GM18511 (cell line): ENCODE measurements around the gene TSPEAR.
"Not testable (repeated sequence)": the region's sequence is repeated elsewhere in the genome, so short reads cannot be mapped to it uniquely, and the experiment has no call there.

Experiments used
- ATAC-seq: cut with Tn5 transposase; IDR thresholded peaks from one replicate; pipeline ENCODE4 v1.9.1; 2021; ENCODE audit warnings: mild to moderate bottlenecking, moderate library complexity; ENCODE audit not compliant: unreplicated experiment

Gene TSPEAR

DNA sequence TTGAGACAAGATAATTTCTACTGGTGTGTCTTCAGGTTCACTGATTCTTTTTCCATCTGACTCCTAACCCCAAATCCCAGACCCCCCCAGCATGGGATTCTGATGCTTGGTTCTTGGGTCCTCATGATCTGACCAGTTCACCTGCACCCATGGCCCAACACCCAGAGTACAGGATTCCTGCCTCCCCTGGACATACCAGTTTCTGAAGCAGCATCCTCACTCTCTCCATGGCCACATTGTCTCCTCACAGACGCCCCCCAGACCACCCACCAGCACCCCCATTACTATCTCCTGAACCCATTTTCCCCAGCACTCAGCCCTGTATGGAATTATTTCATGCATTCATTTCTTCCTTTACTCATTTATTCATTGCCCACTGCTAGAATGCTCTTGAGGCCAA, 54.5 kb downstream of the TSPEAR start:
- ATAC-seq: no peak

DNA sequence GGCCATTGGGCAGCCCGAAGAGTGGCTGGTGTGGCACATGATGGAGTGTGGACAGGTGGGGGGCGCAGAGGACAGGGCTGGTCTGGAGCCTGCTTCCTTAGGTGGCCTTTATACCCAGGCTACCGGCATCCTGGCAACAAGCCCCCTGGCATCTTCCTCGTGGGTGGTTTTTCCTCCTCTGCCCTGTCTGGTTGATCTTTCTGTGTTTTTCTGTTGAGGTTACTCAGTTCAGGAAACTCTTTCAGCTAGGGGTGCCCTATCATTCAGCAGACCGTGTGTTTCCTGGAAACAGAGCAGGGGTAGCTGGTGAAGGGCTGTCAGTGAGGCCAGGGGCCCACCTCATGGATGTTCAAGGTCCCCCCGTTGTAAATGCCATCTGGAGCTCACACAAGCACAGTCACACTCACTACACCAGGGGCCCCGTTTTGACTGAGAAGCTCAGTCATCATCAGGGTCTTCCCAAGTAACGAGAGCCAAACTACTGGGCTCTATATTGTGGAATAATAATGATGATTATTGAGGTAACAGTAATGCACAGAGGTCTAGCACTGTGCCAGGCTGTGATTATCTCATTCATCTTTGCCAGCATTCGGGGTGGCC, 56.7 kb downstream of the TSPEAR start, which contains the start of gene KRTAP12-4:
Gene KRTAP12-4 (minus strand): TSS at position 84 of the 600 bp plus-strand sequence. CDS start 45 bp downstream, at position 39.
- no peak for ATAC-seq

DNA sequence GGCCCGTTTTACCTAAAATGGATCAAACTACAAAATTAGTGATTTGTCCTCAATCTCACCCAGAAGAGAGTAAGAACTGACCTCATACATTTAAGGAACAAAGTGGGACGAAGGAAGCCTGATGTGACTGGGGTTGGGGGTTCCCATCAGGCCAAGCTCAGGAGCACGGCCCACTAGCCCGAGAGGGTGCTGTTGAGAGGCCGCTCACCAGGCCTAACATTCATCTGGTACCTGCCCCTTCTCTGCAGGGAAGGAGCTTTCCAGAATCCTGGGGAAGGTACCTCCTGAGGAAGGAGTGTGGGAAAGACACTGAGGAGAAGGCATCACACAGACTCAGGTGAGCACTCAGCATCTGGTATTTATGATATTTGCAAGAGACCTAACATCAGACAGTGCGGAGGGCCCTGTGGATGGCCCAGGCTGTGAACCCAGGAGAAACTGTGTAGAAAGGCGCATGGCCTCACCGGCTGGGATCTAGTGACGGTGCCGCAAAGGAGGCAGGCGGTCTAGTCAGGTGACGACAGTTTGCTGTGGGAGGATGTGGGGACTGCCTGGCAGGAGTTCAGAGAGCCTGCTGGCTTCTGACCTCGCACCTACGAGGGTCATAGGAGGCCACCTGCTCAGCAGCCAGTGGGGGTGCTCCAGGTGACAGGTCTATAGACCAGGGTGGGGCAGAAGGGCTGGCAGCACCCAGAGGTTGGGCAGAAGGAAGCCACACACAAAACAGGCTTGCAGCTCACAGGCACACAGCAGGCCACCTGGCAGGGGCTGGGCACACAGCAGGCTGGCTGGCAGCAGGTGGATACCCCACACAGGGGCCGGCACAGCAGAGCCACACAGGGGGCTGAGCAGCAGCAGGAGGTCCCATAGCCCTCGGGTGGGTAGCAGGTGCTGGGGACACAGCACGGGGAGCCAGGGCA, 57.5 kb downstream of the TSPEAR start:
- no peak for ATAC-seq

DNA sequence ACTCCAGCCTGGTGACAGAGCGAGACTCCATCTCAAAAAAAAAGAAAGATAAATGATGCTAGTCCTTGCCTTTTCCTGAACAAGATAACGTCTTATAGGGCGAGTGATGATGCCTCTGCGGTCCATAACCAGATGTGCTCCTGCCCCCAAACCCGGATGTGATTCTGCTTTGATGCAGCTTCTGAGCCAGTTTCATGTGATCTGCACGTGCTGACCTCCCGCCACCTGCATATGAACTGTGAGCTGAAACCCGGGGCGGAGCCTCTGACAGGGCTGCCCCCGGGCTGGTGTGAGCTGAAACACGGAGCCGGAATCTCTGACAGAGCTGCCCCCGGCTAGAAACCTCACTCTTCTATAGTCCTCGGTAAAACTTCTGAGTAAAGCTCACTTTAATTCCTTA, 58.2 kb downstream of the TSPEAR start:
- ATAC-seq: no peak

DNA sequence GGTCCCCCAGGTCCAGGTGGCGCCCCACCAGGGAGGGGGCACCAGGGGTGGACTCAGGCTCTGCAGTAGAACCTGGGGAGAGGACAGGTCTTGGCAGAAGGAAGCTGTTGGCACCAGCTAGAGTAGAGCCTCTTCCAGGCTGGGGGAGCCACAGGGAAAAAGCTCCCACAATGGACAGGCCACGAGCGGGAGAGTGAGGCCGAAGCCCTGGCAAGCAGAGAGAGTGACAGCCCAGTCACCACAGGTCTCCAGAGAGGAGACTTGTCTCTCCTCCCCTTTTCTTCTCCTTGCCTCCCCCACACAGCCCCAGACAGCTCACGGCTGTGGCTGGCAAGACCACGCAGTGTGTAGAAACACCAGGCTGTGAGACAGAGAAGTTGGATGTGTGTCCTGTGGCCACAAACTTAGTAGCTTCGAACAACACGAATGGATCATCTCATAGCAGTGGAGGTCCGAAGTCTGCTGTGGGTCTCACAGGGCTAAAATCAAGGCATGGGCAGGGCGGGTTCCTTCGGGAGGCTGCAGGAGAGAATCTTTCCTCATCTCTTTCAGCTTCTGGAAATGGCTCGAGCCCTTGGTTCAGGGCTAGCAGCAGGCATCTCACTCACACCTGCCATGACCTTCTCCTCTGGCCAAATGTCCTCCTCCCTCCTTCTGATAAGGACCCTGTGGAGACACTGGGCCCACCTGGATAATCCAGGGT, 60.2 kb downstream of the TSPEAR start:
- ATAC-seq: no peak

DNA sequence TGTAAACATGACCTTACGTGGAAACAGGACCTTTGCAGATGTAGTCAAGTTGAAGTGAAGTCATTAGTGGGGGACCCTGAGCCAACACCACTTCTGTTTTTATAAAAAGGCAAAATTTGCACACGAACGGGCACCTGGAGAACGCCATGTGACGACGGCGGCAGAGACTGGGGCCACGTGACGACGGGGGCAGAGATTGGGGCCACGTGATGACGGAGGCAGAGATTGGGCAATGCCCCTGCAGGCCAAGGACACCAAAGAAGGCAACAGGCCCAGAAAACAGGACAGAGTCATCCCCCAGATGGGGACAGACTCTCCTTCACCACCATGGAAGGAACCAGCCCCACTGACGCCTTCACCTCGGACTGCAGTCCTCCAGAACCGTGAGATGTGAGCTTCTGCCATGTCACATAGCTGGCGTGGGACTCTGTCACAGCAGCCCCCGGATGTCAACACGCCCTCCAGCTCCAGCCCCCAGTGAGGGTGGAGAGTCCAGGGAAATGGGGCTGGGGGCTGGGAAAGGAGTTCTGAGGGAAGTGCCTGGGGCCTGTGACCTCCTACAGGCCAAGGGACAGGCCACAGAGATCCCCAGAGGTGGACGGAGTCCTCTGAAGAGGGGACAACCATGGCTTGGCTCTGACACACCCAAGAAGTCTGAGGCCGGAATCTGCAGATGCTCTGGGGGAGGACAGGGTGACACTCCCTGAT, 61.0 kb downstream of the TSPEAR start:
- no peak for ATAC-seq

DNA sequence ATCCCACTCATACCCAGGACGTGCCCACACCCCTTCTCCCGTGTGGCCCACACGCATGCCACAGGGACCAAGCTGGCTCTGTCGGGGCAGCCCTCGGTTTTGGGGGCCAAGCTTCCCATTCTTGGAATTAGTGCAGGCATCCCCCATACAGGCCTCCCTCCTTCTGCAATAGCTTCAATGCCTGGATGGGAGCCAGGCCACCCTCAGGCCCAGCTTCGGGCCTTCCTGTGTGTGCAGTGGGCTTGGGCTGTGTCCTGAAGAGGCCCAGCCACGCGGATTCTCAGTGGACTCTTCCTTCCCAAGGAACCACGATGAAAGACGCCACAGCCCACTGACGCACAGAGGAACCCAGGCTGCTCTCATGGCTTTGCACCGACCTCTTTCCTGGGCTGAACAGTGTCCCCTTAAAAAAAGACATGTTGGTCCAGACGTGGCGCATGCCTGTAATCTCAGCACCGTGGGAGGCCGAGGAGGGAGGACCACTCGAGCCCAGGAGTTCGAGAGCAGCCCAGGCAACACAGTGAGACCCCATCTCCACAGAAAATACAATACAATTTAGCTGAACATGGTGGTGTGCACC, 61.8 kb downstream of the TSPEAR start:
- no peak for ATAC-seq

DNA sequence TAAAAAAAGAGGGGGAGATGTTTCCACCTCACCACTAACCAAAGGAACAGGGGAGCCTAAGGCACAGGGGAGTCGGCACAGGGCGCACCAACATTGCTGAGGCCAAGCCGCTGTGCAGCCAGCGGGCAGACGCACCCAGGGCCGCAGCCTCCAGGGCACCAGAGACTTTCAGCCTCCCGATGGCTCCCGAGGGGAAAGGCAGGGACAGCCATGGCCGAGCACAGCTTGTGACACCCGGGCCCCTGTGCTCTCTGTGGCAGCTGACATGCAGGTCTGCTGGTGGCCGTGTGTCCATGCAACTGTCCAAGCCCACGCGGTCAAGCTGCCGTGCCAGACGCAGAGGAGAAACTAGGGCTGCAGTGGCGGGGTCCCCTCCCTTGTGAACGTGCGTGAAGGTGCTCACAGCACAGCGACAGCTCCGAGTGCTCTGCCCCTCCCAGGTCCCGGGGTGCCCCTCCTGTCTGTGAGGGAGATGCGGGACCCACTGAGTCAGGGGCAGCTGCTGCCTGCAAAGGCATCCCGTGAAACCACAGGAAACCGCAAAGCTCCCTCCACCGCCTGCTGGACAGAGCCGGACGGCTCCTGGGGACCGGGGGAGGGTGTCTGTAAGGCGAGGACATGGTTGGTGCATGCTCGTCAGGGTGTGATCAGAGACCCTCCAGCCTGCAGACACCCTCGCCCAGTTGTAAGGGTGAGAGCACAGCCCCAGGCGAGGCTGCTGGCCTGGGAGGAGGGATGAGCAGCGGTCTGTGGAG, 62.6 kb downstream of the TSPEAR start:
- ATAC-seq: no peak

DNA sequence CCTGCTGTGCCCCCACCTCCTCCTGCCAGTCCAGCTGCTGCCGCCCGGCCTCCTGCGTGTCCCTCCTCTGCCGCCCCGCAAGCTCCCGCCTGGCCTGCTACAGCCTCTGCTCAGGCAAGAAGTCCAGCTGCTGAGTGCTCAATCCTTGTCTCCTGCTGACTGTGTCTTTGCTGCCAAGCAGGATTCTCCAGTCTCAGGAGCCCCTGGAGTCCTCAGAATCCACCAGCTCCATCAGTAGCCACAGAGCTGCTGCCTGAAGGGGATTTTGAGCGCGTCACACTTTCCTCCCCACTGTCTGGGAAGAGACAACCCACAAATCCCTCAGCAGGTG, 64.2 kb downstream of the TSPEAR start:
- no peak for ATAC-seq

DNA sequence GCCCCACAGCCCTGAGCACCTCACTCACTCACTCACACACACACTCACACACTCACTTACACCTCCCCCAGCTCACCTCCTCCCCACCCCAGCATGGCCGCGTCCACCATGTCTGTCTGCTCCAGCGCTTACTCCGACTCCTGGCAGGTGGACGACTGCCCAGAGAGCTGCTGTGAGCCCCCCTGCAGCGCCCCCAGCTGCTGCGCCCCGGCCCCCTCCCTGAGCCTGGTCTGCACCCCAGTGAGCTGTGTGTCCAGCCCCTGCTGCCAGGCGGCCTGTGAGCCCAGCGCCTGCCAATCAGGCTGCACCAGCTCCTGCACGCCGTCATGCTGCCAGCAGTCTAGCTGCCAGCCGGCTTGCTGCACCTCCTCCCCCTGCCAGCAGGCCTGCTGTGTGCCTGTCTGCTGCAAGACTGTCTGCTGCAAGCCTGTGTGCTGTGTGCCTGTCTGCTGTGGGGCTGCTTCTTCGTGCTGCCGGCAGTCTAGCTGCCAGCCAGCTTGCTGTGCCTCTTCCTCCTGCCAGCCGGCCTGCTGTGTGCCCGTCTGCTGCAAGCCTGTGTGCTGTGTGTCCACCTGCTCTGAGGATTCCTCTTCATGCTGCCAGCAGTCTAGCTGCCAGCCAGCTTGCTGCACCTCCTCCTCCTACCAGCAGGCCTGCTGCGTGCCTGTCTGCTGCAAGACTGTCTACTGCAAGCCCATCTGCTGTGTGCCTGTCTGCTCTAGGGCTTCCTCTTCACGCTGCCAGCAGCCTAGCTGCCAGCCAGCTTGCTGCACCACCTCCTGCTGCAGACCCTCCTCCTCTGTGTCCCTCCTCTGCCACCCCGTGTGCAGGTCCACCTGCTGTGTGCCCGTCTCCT, 64.8 kb downstream of the TSPEAR start, which contains the start of gene KRTAP10-11:
Gene KRTAP10-11 (plus strand): TSS at position 49 of the 856 bp plus-strand sequence. CDS start 45 bp downstream, at position 94.
- ATAC-seq: not testable (repeated sequence)

DNA sequence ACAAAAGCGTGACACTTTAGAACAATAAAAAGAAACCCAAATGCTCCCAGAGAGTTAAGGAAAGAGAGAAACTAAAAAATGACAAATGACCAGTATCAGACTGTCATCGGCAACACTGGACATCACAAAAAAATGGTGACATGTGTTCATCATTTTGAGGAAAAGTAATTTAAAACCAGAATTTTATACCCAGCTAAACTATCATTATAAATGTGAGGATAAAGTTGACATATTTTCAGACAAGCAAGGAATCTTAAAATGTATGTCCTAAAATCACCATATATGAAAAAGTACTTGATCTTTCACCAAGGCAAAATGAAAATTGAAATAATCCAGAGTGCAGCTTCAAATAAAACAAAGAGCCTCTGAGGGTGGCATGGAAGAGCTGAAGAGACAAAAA, 66.5 kb downstream of the TSPEAR start:
- ATAC-seq: no peak

DNA sequence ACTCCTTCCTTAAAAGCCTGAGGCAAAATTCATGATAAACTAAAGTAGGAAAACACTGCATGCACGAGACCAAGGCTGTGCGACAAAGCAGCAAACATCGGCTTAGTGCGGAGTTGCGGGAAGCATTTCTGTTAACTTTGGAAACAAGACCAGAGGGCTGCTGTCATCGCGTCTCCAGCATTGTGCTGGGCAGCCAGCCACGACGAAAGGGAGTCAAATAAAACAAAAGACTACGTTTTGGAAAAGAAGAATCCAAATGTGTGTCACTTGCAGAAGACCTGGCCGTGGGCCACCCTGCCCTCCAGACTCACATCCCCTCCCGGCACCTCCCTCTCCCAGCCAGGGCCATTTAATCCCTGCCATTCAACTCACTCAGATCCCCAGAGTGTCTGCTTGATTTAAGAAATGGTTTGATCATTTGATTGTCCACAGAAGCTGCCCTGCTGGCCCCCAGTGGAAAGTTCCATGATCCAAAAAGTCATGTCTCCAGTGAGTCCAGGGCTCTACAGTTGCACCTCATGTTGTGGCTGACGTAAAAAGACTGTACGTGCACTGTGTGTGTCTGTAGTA, 67.5 kb downstream of the TSPEAR start:
- ATAC-seq: no peak

DNA sequence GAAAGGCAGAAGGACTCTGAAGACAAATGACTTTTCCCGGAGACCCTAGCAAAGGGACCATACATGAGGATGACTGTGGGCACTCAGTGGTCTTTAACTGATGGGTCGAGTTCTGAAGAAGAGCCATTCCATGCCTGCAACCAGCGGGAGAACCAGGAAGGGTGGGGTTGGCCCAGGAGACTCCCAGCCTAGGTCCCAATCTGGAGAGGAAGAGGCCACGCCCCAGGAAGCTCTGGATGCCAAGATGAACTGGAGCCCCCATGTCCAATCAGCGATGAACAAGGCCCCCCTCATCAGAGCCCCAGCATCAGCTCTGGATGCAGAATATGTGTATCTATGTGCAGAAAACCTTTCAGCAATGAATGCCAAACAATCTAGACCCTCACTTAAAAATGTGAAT, 70.6 kb downstream of the TSPEAR start:
- no peak for ATAC-seq

DNA sequence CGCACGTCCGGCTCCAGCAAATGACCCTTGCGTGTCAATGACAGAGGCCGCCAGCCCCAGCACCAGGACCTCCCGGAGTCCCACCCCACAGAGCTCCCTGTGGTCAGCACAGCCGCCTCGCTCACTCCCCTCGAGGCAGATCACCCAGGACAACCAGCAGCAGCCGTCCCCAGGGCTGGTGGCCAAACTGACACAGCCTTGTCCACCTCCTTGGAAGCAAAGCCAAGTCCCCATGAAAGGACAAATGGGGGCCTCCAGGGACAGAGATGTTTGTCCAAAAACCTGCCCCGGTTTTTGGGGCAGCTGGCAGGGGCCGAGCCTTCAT, 72.1 kb downstream of the TSPEAR start:
- no peak for ATAC-seq

DNA sequence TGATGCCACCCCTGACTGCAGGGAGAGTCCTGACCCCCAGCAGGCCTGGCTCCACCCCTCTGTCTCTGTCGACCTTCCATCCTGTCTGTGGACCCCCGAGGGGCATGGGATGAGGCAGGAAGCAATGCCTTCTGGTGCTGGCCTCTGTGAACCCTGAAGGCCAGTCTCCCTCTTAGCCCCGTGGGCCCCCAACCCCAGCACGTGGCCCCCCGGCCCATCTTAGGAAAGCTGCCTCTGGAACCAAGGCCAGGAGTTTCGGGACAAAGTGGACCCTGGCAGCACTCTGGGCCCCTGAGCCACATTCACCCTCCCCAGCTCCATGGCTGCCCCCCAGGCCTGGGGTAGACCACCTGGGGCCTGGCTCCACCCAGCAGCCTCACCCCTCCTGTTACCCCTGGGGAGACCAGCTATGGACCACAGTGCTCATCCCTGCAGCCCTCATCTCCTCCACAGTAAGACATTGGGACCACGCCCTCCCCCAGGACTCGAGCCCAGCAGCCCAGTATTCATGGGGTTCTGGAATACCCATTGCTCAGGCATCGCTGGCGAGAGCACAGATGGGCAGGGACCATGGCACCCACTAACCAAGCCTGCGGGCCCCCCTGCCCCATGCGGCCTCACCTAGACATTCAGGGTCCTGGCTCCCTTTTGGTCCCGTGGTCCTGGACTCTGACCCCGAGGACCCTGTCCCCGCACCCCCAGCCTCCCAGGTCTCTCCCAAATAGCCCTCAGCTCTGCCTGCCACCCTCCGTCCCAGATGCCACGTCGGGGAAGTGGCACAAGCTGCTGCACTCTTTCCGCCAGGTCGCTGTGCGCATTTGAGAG, 72.7 kb downstream of the TSPEAR start:
- ATAC-seq: not testable (repeated sequence)

DNA sequence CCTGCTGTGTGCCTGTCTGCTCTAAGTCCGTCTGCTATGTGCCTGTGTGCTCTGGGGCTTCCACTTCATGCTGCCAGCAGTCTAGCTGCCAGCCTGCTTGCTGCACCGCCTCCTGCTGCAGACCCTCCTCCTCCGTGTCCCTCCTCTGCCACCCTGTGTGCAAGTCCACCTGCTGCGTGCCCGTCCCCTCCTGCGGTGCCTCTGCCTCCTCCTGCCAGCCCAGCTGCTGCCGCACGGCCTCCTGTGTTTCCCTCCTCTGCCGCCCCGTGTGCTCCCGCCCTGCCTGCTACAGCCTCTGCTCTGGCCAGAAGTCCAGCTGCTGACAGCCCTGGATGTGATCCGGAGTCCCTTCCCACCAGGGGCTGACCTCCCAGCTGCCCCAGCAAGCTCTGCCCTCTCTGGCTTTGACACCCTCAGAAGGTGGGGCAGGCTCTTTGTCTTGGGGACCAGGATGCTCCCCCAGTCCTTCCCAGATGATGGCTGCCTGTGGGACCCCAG, 73.5 kb downstream of the TSPEAR start:
- not testable (repeated sequence) for ATAC-seq

DNA sequence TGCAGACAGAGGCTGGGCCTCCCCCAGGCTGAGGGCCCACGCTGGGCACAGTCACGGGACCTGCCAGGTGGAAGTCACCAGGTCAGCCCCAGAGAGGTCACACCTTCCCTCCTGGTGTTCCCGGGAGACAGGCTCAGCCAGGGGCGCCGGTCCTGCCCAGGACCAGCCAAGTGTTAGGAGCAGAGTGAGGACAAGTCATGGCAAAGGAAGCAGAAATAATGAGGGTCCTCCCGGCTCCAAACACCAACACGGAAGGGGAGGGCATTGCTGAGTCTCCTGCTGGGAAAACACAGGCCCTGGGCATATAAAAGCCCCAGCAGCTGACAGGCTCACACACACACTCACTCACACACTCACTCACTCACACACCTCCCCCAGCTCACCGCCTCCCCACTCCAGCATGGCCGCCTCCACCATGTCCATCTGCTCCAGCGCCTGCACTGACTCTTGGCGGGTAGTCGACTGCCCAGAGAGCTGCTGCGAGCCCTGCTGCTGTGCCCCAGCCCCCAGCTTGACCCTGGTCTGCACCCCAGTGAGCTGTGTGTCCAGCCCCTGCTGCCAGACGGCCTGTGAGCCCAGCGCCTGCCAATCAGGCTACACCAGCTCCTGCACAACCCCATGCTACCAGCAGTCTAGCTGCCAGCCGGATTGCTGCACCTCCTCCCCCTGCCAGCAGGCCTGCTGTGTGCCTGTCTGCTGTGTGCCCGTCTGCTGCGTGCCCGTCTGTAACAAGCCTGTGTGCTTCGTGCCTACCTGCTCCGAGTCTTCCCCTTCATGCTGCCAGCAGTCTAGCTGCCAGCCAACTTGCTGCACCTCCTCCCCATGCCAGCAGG, 74.1 kb downstream of the TSPEAR start, which contains the start of gene KRTAP10-10:
Gene KRTAP10-10 (plus strand): TSS at position 339 of the 833 bp plus-strand sequence. CDS start 62 bp downstream, at position 401.
- no peak for ATAC-seq
